GM21360 (cell line): ENCODE results near the gene ZNF396.

Source experiments
- ATAC-seq: cut with Tn5 transposase; IDR thresholded peaks from one replicate; pipeline ENCODE4 v1.9.1; 2021; ENCODE audit warnings: mild to moderate bottlenecking, moderate library complexity; ENCODE audit not compliant: unreplicated experiment

The ZNF396 gene

DNA sequence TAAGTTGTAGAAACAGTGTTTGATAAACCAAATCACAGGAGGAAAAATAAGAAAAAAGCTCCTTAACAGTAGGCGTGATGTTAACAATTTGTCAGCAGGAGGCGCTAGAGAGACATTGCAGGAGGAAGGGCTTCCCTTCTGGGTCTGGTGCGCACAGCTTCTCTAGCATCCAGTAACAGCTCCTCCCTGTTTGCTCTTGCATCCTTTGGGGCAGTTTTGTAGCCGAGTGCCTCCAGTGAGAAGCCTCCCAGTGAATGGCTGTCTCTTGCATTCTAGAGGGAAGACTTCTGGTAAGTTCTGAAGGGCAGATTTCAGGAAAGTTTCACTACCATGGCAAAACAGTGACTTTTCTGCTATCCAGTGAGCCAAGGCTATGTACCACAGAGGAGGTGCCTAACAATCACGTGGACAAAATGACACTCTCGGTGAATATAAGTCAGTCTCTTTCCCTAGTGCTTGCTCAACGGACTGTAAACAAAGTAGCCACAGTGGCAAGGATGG lies 9.5 kb upstream of the ZNF396 start:
- ATAC-seq: peak; percentile 83

DNA sequence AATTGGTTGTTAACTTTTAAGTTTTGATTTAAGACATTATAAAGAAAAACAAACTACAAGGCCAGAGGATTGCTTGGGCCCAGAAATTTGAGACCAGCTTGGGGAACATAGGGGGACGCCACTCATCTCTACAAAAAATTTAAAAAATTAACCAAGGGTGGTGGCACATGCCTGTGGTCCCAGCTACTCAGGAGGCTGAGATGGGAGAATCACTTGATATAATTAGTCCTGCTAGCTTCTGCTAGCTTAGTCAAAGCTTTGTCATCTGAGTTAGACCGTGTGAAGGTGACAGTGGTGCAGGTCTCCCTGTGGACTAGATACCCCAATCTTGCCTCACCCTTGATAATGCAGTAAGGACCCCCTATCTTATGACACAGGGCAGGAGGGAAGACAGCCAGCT lies 6.0 kb upstream of the ZNF396 start:
- ATAC-seq: no peak

DNA sequence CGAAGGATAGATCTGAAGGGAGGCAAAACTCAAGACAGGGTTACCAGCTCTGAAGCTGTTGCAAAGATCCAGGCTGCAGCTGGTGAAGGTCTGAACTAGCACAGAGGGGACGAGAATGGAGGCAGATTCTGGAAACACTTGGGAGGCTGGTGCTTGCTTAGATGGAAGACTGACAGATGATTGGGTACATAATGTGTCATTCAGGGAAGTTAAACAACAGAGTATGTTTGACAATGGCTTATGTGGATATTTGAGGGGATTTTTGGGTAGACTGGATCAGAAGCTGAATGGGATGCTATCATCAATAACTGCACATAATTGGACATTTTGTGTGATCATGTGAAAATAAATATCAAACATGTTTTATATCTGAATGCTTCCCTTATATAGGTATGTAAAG lies 2.3 kb upstream of the ZNF396 start:
- ATAC-seq: no peak

DNA sequence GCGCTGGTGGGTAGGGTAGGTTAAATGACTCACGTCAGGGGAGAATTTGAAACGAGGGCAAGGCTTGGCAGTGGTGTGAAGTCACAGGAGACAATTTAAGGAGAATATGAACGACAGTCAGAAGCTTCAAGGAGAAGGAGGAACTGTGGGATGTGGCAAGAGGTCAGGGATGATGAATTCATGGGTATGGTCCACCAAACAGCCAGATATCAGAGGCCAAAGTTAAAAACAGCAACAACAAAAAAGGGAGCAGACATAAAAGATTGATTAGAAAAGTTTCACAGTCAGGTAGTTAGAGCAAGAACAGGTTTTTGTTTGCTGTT lies 1.4 kb upstream of the ZNF396 start:
- no peak for ATAC-seq

DNA sequence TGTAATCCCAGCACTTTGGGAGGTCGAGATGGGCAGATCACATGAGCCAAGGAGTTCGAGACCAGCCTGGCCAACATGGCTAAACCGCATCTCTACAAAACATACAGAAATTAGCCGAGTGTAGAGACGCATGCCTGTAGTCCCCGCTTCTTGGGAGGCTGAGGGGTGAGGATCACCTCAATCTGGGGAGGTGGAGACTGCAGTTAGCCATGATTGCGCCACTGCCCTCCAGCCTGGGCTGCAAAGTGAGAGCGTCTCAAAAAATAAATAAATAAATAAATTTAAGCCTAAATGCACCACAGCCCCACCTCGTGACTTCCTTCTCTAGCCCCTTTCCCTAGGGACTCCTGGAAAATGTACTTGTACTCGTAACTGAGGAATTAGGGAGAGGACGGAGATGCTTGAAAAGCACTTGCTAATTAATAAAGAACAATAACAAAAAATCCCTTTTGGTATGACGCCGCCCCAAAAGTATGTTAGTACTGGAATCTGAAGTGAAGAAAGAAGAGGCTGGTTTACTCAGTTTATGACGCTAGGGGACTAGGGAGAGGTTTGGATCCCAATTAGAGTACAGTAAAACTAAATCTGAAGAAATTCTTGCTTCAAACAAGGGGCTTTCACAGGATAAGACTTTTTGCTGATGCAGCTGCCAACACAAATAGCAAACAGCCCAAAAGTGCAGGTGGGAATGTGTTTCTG lies 887 bp upstream of the ZNF396 start:
- no peak for ATAC-seq

DNA sequence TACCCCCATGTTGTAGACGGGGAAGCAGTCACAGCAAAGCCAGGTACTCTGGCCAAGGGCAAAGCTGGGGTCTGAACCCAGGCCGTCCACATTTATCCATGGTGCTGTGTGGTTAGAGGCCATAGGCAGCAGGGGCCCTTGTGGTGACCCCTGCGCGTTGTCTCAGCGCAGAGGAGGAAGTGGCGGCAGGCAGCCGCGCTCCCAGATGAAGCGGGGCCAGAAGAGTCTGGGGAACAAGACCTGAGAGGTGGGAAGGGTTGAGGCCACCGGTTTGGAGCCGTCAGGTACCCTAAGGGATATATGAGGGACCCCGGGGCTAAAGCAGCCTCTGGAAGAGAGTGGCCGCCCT lies 770 bp downstream of the ZNF396 start:
- peak; percentile 38 for ATAC-seq

DNA sequence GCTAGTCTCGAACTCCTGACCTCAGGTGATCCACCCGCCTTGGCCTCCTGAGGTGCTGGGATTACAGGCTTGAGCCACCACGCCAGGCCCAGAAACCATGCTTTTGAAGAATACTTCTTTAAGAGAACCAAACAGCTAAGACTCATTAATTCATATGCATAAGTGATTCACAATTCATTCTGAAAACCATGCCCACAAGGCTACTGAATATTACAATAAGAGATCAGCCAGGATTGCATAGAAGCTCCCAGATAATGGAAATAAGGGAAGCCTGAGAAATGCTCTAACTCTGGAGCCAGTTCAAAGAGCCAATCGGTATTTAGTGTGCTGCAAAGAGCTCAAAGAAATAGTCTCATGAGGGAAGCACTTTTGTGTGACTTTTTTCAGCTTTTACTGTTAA lies 2.4 kb downstream of the ZNF396 start:
- no peak for ATAC-seq

DNA sequence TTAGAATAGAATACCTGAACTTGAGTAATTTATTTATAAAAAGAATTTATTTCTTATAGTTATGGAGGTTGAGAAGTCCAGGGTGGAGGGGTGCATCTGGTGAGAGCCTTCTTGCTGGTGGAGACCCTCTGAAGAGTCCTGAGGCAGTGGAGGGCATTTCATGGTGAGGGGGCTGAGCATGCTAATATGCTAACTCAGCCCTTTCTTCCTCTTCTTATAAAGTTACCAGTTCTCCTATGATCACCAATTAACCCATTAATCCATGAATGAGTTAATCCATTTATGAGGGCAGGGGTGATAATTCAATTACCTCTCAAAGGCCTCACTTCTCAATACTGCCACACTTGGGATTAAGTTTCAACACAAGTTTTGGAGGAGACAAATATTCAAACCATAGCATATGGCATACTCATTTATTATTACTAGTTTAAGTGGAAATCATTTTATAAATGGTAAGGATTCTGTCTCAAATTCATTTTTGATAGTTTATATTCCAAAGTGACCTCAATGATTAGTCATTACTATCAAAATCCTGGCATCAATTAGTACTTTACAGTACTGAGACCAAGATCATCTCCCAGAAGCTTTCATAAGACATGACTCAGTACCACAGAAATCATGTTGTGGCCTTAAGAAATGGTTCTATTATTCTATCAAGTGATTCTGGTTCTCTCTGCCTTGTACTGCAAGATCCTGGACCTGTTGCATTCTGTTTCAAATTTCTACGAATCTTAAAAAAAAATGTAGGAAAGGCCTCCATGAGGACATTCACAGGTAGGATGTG lies 5.5 kb downstream of the ZNF396 start:
- ATAC-seq: no peak

DNA sequence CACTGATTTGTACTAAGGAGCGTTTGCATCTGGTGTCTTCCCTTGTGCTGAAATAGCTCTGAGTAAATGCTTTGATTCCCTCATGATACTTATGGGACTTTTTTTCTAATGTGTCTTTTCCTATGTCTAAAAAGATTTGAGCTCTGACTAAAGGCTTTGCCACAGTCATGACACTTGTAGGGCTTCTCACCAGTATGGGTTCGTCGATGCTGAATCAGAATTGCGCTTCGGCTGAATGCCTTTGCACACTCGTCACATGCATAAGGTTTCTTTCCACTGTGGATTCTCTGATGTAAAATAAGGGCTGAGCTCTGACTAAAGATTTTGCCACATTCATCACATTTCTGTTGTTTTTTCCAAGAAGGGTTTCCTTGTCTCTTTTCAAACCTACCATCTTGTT lies 8.0 kb downstream of the ZNF396 start:
- ATAC-seq: no peak

DNA sequence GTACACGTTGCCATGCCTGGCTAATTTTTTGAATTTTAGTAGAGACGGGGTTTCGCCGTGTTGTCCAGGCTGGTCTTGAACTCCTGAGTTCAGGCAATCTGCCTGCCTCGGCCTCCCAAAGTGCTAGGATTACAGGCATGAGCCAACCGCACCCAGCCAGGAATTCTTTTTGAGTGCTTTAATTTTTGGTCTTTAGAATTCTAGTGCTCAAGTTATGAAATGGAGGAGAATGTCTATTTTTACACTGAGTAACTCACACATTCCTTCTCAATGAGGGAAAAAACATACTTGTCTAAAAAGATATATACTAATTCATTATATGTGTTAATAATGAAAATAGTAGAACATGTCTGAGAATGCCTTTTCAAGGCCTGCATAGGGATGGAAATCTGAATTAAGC lies 8.5 kb downstream of the ZNF396 start:
- ATAC-seq: no peak

DNA sequence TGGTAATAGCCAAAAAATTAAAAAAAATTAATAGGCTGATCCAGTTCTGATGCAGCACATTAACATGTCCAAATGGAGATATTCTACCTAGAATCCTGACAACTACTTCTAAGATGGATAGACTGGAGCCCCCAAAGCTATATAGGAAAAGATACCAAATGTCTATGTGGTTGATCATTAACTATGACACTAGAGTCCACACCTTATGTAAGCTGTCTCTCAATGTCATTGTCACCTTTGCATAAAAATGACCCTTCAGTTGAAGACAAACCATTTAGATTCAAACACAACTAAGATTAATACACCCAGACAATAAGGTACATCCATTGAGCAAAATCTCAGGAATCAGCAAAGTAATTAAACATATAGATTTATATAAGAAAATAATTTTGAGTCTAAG lies 14.6 kb downstream of the ZNF396 start:
- no peak for ATAC-seq

DNA sequence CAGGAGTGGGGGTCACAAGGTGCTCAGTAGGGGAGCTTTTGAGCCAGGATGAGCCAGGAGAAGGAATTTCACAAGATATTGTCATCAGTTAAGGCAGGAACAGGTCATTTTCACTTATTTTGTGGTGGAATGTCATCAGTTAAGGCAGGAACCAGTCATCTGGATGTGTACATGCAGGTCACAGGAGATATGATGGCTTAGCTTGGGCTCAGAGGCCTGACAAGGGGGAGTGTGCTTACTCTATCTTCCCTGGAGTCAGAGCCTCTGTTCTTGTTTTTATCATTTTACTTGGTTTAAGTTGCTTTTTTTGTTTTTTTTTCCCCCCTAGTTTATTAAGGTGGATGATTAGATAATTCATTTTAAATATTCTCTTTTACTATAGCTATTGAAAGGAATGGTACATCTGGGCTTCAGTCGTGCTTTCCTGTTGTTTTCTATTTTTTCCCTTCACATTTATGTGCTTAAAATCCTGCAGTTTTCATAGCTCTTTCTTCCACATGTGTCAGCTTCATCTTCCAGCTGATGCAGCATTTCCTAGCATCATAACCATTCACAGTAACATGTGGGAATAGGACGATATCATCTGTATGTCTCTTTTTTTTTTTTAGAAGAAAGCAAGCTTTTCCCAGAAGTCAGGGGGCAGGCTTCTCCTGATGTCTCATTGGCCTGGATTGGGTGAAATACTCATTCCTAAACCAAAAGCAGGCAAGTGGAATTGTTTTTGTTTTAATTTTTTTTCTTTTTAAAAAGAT lies 15.4 kb downstream of the ZNF396 start:
- no peak for ATAC-seq

DNA sequence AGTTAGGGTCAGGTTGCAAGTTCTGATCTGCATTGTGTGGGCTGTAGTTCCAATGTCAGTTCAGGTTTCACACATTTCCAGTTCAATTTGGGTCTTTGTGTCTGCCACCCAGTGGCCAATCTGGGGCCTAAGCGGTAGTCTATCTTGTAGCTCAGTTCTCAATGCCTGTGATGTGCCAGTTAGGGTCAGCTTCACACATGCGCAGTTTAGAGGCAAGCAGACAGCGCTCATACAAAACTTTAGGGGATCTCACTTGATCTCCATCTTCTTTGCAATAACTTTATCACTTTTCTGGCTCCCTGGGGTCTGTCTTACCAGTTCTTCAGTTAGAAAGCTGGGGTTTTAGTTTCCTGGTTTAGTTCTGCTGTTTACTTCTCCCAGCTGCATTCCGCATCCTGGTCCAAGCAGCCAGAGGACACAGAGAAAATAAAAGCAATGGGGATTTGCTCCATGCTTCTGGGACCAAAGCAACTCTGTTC lies 22.0 kb downstream of the ZNF396 start:
- peak; percentile 96 for ATAC-seq

DNA sequence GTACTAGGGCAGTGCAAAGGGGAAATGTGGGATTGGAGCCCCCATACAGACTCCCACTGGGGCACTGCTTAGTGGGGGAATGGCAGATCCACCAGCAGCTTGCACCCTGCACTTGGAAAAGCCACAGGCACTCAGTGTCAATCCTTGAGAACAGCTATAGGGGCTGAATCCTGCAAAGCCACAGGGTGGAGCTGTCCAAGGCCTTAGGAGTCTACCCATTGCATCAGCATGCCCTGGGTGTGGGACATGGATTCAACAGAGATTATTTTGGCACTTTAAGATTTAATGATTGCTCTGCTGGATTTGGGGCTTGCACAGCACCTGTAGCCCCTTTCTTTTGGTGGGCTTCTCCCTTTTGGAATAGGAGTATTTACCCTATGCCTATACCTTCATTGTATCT lies 24.4 kb downstream of the ZNF396 start:
- ATAC-seq: no peak

DNA sequence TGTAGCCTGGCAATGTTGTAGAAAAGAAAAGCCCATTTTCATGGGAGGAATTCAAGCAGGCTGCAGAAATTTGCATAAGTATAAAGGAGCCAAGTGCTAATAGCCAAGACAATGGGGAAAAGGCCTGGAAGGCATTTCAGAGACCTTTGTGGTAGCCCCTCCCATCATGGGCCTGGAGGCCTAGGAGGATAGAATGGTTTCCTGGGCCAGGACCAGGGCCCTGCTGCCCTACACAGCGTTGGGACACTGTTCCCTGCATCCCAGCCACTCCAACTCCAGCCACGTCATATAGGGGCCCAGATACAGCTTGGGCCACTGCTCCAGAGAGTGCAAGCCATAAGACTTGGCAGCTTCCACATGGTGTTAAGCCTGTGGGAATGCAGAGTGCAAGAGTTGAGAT lies 24.9 kb downstream of the ZNF396 start:
- ATAC-seq: no peak

DNA sequence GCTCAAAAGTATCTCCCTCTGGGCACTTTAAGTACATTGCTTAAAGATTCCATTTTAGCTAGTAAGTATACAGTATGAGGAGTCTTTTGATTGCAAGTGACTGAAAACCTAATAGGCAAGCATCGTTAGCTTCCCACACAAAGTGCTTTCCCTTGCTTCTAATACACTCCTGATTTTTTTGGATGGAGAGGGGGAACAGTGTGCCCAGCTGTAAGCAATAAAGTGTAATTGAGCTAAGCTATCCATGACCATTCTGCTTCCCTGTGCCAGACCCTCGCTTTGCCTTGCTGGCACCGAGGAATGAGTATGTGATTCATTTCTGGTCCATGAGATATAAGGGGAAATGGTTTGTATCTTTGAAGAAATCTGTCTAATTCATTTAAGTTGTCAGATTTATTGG lies 29.1 kb downstream of the ZNF396 start:
- ATAC-seq: no peak

DNA sequence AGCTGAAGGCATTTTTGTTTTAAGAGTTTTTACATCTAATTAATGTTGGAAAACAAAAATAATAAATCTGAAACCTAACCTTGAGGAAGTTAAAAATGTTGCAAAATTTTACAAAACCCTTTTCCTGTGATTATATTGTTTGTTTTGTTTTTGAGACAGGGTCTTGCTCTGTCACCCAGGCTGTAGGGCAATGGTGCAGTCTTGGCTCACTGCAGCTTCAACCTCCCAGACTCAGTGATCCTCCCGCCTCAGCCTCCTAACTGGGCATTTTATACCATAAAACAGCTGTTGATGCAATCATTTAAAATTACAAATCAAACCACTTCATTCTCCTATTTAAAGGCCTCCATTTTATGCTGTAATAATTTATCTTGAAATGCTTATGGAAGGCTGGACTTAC lies 31.2 kb downstream of the ZNF396 start:
- no peak for ATAC-seq

DNA sequence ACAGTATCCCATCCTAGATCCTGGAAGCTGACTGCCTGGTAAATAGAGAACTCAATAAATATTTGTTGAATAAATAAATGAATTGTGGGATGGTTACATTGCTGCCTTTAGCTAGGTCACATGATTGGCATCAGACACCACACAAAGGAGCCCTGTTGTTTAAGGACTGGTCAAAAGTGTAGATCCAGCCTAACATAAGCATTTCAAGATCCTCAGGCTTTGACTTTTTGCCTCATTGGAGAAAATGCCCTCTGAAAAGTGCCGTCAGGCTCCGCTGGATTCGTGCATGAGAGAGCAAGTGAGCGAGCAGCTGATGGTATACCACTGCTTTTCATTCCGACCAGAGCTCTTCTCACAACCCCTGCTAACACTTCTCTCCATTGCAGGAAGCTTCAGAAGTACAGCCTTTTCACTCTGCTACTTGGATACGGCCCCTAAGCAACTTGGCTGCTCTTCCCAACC lies 31.6 kb downstream of the ZNF396 start:
- ATAC-seq: no peak

DNA sequence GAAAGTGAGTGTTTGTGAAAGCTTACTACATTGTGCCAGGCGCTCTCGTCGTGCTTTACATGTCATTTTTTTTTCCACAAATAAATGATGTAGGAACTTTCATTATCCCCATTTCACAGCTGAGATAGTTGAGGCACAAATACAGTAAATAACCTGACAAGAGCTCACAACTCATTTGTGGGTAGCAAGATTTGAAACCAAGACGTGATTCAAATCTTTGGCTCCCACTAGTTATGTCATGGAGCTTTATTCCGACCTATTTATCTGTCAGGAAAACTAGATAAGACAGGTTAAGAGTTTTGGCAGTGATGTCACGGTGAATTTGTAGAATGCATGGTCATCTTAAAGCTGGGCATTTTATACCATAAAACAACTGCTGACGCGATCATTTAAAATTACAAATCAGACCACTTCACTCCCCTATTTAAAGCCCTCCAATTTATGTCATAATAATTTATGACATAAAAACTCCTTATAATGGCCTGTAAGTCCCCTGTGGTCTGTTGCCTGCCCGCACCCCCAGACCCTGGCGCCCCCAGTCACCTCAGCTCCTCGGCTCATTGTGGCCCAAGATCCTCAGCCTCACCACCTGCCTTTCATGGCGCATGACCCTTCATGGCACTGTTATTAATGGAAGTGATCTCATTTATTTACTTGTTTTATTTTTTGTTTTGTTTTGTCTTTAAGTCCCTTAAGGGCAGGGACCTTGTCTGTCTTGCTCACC lies 32.2 kb downstream of the ZNF396 start:
- ATAC-seq: peak; percentile 10

DNA sequence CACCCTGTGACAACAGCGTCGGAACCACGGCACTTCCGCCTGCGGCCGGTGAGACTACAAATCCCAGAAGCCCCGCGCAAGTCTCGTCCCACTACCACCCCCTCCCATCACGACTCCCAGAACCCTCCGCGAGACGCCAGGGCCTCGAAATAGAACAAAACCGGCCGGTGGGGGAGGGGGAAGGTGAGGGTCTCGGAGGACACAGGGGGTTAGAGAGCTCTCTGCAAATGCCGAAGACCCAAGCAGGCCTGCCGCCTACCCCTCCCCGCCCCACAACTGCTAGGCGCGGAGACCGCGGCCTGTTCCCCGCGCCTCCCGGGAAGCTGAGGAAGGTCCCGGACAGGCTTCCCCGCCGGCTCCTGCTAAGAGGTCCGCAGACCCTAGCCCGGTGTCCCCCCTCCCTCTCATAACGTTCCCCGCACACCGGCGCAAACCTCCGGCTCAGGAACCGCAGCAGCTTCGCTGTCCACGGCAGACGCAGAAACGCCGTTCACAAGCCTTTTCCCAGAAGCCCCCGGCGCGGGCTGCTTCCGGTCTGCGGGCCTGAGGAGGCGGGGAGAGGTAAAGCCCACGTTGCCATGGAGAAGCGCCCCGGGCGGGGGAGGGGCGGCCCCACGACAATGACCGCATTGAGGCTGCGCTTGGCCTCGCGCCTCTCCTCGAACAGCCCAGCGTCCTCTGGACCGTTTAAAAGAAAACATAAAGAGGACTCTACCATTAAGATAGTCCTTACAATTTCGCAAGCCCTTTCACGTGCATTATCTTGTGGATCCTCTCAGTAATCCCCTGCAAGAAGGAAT lies 33.0 kb downstream of the ZNF396 start, which contains the start of gene ZNF24:
Gene ZNF24 (minus strand): TSS at position 485 of the 800 bp plus-strand sequence. CDS start 3,770 bp downstream, outside the sequence.
- ATAC-seq: peak; percentile 84
